PFSK-1 (cell line): ENCODE measurements around the gene DAB2IP.

Experiments used
- FOXP2 ChIP-seq: optimal IDR thresholded peaks from 2 replicates; pipeline ENCODE3; 2011; ENCODE audit warnings: borderline replicate concordance, control low read depth, inconsistent platforms; ENCODE audit not compliant: insufficient read depth; ENCODE audit errors: extremely low read length, extremely low read depth
- POLR2AphosphoS5 ChIP-seq: IDR thresholded peaks from 2 replicates; pipeline ENCODE4 v1.6.1; 2012; ENCODE audit warnings: low read depth, mild to moderate bottlenecking, control low read depth, low read length, moderate library complexity
- REST ChIP-seq, 2 experiments: IDR thresholded peaks; 2 replicates each; pipeline versions ENCODE4 v1.6.1 to v1.8.0; 2011 to 2012; ENCODE audit warnings: low read depth in 2 of 2, low read length in 2 of 2, control low read depth in 1 of 2, inconsistent platforms in 1 of 2, mild to moderate bottlenecking in 1 of 2, moderate library complexity in 1 of 2; ENCODE audit not compliant: insufficient read depth in 1 of 2
- SIN3A ChIP-seq: IDR thresholded peaks from 2 replicates; pipeline ENCODE4 v1.6.1; 2012; ENCODE audit warnings: mild to moderate bottlenecking, low read length, moderate library complexity, borderline replicate concordance; ENCODE audit not compliant: insufficient read depth
- TAF1 ChIP-seq: IDR thresholded peaks from 2 replicates; pipeline ENCODE4 v1.6.1; 2012; ENCODE audit warnings: low read length, control low read depth, borderline replicate concordance; ENCODE audit not compliant: insufficient read depth

The DAB2IP gene

GRCh38 chr9:121678501-121679022 lies 27.1 kb downstream of the DAB2IP start:
- TF ChIP-seq REST (IDR thresholded peaks at IDR 0.05; ENCODE audit: insufficient read depth in 1 of 2, low read depth in 2 of 2, low read length in 2 of 2) (no peak), SIN3A (no peak), POLR2AphosphoS5 (no peak), FOXP2 (no peak), TAF1 (no peak)

- TF ChIP-seq FOXP2 (no peak), POLR2AphosphoS5 (no peak), SIN3A (no peak), REST (IDR thresholded peaks at IDR 0.05; ENCODE audit: insufficient read depth in 1 of 2, low read depth in 2 of 2, low read length in 2 of 2) (no peak)
These were observed 28.6 kb downstream of the DAB2IP start for GRCh38 chr9:121679901-121680635.

- TF ChIP-seq POLR2AphosphoS5: no peak
- TF ChIP-seq SIN3A: no peak
- TF ChIP-seq REST (IDR thresholded peaks at IDR 0.05; ENCODE audit: insufficient read depth in 1 of 2, low read depth in 2 of 2, low read length in 2 of 2): no peak
- no peak for TF ChIP-seq TAF1
- TF ChIP-seq FOXP2: no peak
These were observed 30.0 kb downstream of the DAB2IP start for GRCh38 chr9:121681404-121681803.

- TF ChIP-seq REST (IDR thresholded peaks at IDR 0.05; ENCODE audit: insufficient read depth in 1 of 2, low read depth in 2 of 2, low read length in 2 of 2): no peak
- TF ChIP-seq TAF1: no peak
- TF ChIP-seq POLR2AphosphoS5: no peak
- no peak for TF ChIP-seq FOXP2
- TF ChIP-seq SIN3A: no peak
These were observed 30.8 kb downstream of the DAB2IP start for GRCh38 chr9:121682201-121682600.
